OCI-LY1 (cell line): ENCODE results near the gene NRCAM.

Experiments
- H2AFZ ChIP-seq: fragments of 200-600 bp; sonication (generic), shearing (Covaris generic); 2 replicates; pipeline ENCODE4 v1.6.0; 2014; ENCODE audit warnings: antibody characterized with exemption, mild to moderate bottlenecking, low read length
- H3F3A ChIP-seq: fragments of 200-600 bp; sonication (generic), shearing (Covaris generic); 2 replicates; pipeline ENCODE4 v1.6.0; 2014; ENCODE audit warnings: mild to moderate bottlenecking, antibody characterized with exemption, low read length, moderate library complexity; ENCODE audit not compliant: insufficient read depth
- H3K27ac ChIP-seq: fragments of 200-600 bp; sonication (generic); 2 replicates; pipeline ENCODE4 v1.5.1; 2014; ENCODE audit warnings: low read length, mixed run types, mild to moderate bottlenecking, low read depth; ENCODE audit not compliant: poor library complexity, severe bottlenecking
- H3K27me3 ChIP-seq: fragments of 200-600 bp; sonication (generic); 2 replicates; pipeline ENCODE4 v1.6.0; 2014; ENCODE audit warnings: antibody characterized with exemption, mild to moderate bottlenecking, low read length, moderate library complexity; ENCODE audit not compliant: insufficient read depth
- H3K36me3 ChIP-seq: fragments of 200-600 bp; sonication (generic); 2 replicates; pipeline ENCODE4 v1.6.1; 2014; ENCODE audit warnings: mild to moderate bottlenecking, antibody characterized with exemption, low read length, moderate library complexity, mixed read lengths; ENCODE audit not compliant: insufficient read depth
- H3K4me1 ChIP-seq: fragments of 200-600 bp; sonication (generic); 2 replicates; pipeline ENCODE4 v1.5.1; 2014; ENCODE audit warnings: mild to moderate bottlenecking, low read length, moderate library complexity; ENCODE audit not compliant: insufficient read depth, severe bottlenecking
- H3K4me2 ChIP-seq: fragments of 200-600 bp; sonication (generic), shearing (Covaris generic); 2 replicates; pipeline ENCODE4 v1.6.1; 2014; ENCODE audit warnings: low read length
- H3K4me3 ChIP-seq: fragments of 200-600 bp; sonication (generic); 2 replicates; pipeline ENCODE4 v1.5.1; 2014; ENCODE audit warnings: low read length, low read depth, mild to moderate bottlenecking, mixed read lengths; ENCODE audit not compliant: poor library complexity, severe bottlenecking
- H3K79me2 ChIP-seq: fragments of 200-600 bp; shearing (Covaris generic); 2 replicates; pipeline ENCODE4 v1.6.1; 2016; ENCODE audit warnings: mixed run types, low read length, mixed read lengths; ENCODE audit not compliant: insufficient read depth
- H3K9ac ChIP-seq: fragments of 200-600 bp; sonication (generic), shearing (Covaris generic); 2 replicates; pipeline ENCODE4 v1.6.1; 2014; ENCODE audit warnings: mild to moderate bottlenecking, low read length, mixed read lengths
- H3K9me2 ChIP-seq: fragments of 200-600 bp; sonication (generic), shearing (Covaris generic); 2 replicates; pipeline ENCODE4 v1.6.1; 2014; ENCODE audit warnings: low read depth, mild to moderate bottlenecking, low read length, mixed read lengths
- H3K9me3 ChIP-seq: fragments of 200-600 bp; shearing (Covaris generic); 2 replicates; pipeline ENCODE4 v1.6.1; 2014; ENCODE audit warnings: low read length, mixed read lengths
- H4K20me1 ChIP-seq: fragments of 200-600 bp; sonication (generic), shearing (Covaris generic); 2 replicates; pipeline ENCODE4 v1.6.0; 2016; ENCODE audit warnings: mild to moderate bottlenecking, low read length; ENCODE audit not compliant: insufficient read depth
- CTCF ChIP-seq: fragments of 200-600 bp; sonication (generic), shearing (Covaris generic); IDR thresholded peaks from 2 replicates; pipeline ENCODE4 v1.5.1; 2017; ENCODE audit warnings: mild to moderate bottlenecking, antibody characterized with exemption, low read length, moderate library complexity, mixed read lengths
- EZH2 ChIP-seq: fragments of 200-600 bp; sonication (generic), shearing (Covaris generic); IDR thresholded peaks from 2 replicates; pipeline ENCODE4 v1.8.0; 2017; ENCODE audit warnings: borderline replicate concordance, mixed run types, mild to moderate bottlenecking, antibody characterized with exemption, low read length, moderate library complexity, mixed read lengths

NRCAM gene

GRCh38 chr7:108285003-108285368 is 171.2 kb downstream of the NRCAM start:
- no peak overlapping the region for H3K4me3 ChIP-seq
- no peaks in the 10 kb centered on the region for H3K79me2 ChIP-seq
- H3K36me3 ChIP-seq = no peaks in the 10 kb centered on the region
- no peaks in the 10 kb centered on the region for H4K20me1 ChIP-seq
- no peaks in the 10 kb centered on the region for H3K4me1 ChIP-seq
- H3K4me2 ChIP-seq = no peak overlapping the region
- H3K27ac ChIP-seq = no peak overlapping the region
- no peak overlapping the region for H2AFZ ChIP-seq
- TF ChIP-seq CTCF = no peak
- TF ChIP-seq EZH2 = no peak
- no peaks in the 10 kb centered on the region for H3K9me2 ChIP-seq
- H3K9ac ChIP-seq = no peak overlapping the region
- H3F3A ChIP-seq = no peaks in the 10 kb centered on the region
- no peaks in the 10 kb centered on the region for H3K9me3 ChIP-seq
- H3K27me3 ChIP-seq = no peaks in the 10 kb centered on the region

GRCh38 chr7:108284349-108285002 is 171.8 kb downstream of the NRCAM start:
- no peaks in the 10 kb centered on the region for H3K9me2 ChIP-seq
- no peak overlapping the region for H2AFZ ChIP-seq
- H3K27ac ChIP-seq = no peak overlapping the region
- no peak overlapping the region for H3K9ac ChIP-seq
- H4K20me1 ChIP-seq = no peaks in the 10 kb centered on the region
- H3K4me1 ChIP-seq = no peaks in the 10 kb centered on the region
- no peaks in the 10 kb centered on the region for H3K27me3 ChIP-seq
- no peaks in the 10 kb centered on the region for H3K36me3 ChIP-seq
- TF ChIP-seq EZH2 = no peak
- no peak for TF ChIP-seq CTCF
- no peaks in the 10 kb centered on the region for H3K9me3 ChIP-seq
- no peak overlapping the region for H3K4me2 ChIP-seq
- H3F3A ChIP-seq = no peaks in the 10 kb centered on the region
- no peak overlapping the region for H3K4me3 ChIP-seq
- H3K79me2 ChIP-seq = no peaks in the 10 kb centered on the region

GRCh38 chr7:108283252-108283651 is 173.0 kb downstream of the NRCAM start:
- Histone ChIP-seq H3K4me2 (no peak overlapping the region), H3K9me3 (no peaks in the 10 kb centered on the region), H2AFZ (no peak overlapping the region), H4K20me1 (no peaks in the 10 kb centered on the region), H3K36me3 (no peaks in the 10 kb centered on the region), H3K4me1 (no peaks in the 10 kb centered on the region), H3F3A (no peaks in the 10 kb centered on the region), H3K9ac (no peak overlapping the region), H3K27me3 (no peaks in the 10 kb centered on the region), H3K9me2 (no peaks in the 10 kb centered on the region), H3K4me3 (no peak overlapping the region), H3K79me2 (no peaks in the 10 kb centered on the region), H3K27ac (no peak overlapping the region)
- no peak for TF ChIP-seq EZH2

- no peak overlapping the region for H3K4me3 ChIP-seq
- H3K9me3 ChIP-seq = no peaks in the 10 kb centered on the region
- H2AFZ ChIP-seq = no peak overlapping the region
- H3K36me3 ChIP-seq = no peaks in the 10 kb centered on the region
- no peak overlapping the region for H3K27ac ChIP-seq
- H4K20me1 ChIP-seq = no peaks in the 10 kb centered on the region
- H3K4me2 ChIP-seq = no peak overlapping the region
- H3K9me2 ChIP-seq = no peaks in the 10 kb centered on the region
- no peak overlapping the region for H3K9ac ChIP-seq
- no peaks in the 10 kb centered on the region for H3K79me2 ChIP-seq
- H3F3A ChIP-seq = no peaks in the 10 kb centered on the region
- TF ChIP-seq CTCF (no peak), EZH2 (no peak)
- H3K27me3 ChIP-seq = no peaks in the 10 kb centered on the region
- no peaks in the 10 kb centered on the region for H3K4me1 ChIP-seq
Observed at GRCh38 chr7:108282427-108282996, 173.7 kb downstream of the NRCAM start.
